Sigmoid colon (tissue), 4 donors: ENCODE data around the gene TSPAN12.

Experiments used
- EP300 ChIP-seq, 4 donors: sonication (generic); formaldehyde crosslinking; IDR thresholded peaks; one replicate each; pipeline ENCODE4 v1.6.1; 2017; ENCODE audit warnings: antibody characterized with exemption in 4 of 4
- POLR2A ChIP-seq, 2 donors: fragments of 450-650 bp; IDR thresholded peaks; one replicate each; pipeline ENCODE4 v1.6.1; 2016; ENCODE audit warnings: antibody characterized with exemption in 2 of 2, mild to moderate bottlenecking in 2 of 2, moderate library complexity in 2 of 2
- POLR2AphosphoS5 ChIP-seq, 4 donors: sonication (generic); formaldehyde crosslinking; IDR thresholded peaks; one replicate each; pipeline ENCODE4 v1.6.1; 2017; ENCODE audit warnings: antibody characterized with exemption in 4 of 4
- TF ChIP-seq, protein P1 (sequence below), 4 experiments: fragments of 450-650 bp in 3 of 4; fragments of 200-600 bp in 1 of 4; IDR thresholded peaks; one replicate each; pipeline ENCODE4 v1.5.1; 2016 to 2019; ENCODE audit warnings: antibody characterized with exemption in 4 of 4, mild to moderate bottlenecking in 3 of 4, moderate library complexity in 2 of 4

DNA sequence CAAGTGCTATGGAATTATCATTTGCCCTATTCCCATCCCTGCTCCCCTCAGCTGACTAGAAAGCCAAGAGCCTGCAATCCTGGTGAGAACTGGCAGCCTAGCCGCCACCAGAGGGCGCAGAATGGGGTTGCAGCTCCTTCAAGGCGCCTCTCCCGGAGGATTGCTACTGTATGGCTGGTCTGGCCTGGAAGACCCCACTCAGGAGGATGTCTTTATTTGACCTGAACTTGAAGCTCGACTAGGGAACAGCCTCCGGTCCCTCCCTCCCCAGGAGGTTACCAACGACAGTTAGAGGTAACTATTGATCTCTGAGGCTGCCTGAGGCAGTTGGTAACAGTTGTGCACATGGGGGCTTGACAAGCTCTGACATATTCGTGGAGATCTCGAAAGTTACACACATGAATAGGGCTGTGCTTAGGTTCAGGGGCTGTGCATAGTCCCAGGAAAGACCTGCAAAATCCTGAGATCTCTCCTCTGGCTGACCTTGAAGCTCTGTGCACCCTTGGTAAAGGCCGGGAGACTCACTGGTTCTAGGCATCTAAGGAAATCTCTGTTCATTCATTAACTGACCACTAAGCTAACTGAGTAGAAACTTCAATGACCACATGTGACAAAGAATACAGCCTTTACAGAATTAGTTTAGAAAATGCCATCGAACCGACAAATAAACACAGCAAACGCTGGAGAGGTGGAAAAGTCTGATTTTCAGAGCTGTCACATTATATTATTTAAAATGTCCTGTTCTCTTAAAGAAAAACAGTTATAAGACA, 65.7 kb downstream of the TSPAN12 start:
- TF ChIP-seq, protein P1, sequence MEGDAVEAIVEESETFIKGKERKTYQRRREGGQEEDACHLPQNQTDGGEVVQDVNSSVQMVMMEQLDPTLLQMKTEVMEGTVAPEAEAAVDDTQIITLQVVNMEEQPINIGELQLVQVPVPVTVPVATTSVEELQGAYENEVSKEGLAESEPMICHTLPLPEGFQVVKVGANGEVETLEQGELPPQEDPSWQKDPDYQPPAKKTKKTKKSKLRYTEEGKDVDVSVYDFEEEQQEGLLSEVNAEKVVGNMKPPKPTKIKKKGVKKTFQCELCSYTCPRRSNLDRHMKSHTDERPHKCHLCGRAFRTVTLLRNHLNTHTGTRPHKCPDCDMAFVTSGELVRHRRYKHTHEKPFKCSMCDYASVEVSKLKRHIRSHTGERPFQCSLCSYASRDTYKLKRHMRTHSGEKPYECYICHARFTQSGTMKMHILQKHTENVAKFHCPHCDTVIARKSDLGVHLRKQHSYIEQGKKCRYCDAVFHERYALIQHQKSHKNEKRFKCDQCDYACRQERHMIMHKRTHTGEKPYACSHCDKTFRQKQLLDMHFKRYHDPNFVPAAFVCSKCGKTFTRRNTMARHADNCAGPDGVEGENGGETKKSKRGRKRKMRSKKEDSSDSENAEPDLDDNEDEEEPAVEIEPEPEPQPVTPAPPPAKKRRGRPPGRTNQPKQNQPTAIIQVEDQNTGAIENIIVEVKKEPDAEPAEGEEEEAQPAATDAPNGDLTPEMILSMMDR (IDR thresholded peaks at IDR 0.05), result peak; percentile 16 to 72 (median 37)
- TF ChIP-seq POLR2AphosphoS5 (IDR thresholded peaks at IDR 0.05), result no peak
- no peak for TF ChIP-seq POLR2A (IDR thresholded peaks at IDR 0.05)
- TF ChIP-seq EP300 (IDR thresholded peaks at IDR 0.05), result no peak
